Testis (tissue), 3 donors: ENCODE data around the gene PAGR1. TPM values are rescaled to one million over a fixed set of nuclear protein-coding genes. Genes with fewer than 3 reads are reported as not detected.

ENCODE experiments used
- DNase-seq: peaks from one replicate; pipeline ENCODE4 v3.0.0-alpha.2; 2019
- H3K27ac ChIP-seq, 2 donors: fragments of 200-600 bp; sonication (generic); one replicate each; pipeline ENCODE4 v1.5.1; 2019
- H3K27me3 ChIP-seq: fragments of 200-600 bp; sonication (generic); one replicate; pipeline ENCODE4 v1.5.1; 2019
- H3K36me3 ChIP-seq: fragments of 200-600 bp; sonication (generic); one replicate; pipeline ENCODE4 v1.5.1; 2017; ENCODE audit warnings: low read depth; ENCODE audit errors: missing control alignments
- H3K4me1 ChIP-seq: fragments of 200-600 bp; sonication (generic); one replicate; pipeline ENCODE4 v1.5.1; 2019
- H3K4me3 ChIP-seq, 2 donors: fragments of 200-600 bp; sonication (generic); one replicate each; pipeline ENCODE4 v1.5.1; 2017 to 2019
- H3K9me3 ChIP-seq: fragments of 200-600 bp; sonication (generic); one replicate; pipeline ENCODE4 v1.5.1; 2017
- POLR2A ChIP-seq: fragments of 450-650 bp; IDR thresholded peaks from one replicate; pipeline ENCODE4 v1.6.1; 2017; ENCODE audit warnings: antibody characterized with exemption, mild to moderate bottlenecking, moderate library complexity
- WGBS, 2 donors: methylation state at CpG; one replicate each; pipeline ENCODE4 v1.1.5; 2018; 5-methylcytosine and 5-hydroxymethylcytosine counted together
- intact Hi-C: fragments of 100-400 bp; cut with DNase I; formaldehyde crosslinking; loops from one replicate; pipeline ENCODE4 v1.15.1; 2023; ENCODE audit warnings: low total_unique reads
- polyA plus RNA-seq: library from polyadenylated mRNA; stranded (reverse); fragments of 350-450 nt; fragmentation: Illumina TruSeq; extraction: RNeasy Lipid Tissue Mini Kit (QIAGEN cat#74804); gene quantifications from one replicate; pipeline ENCODE4 v1.2.3, GENCODE V29; 2014; ENCODE audit warnings: low read depth, low replicate concordance; ENCODE audit not compliant: insufficient read depth
- total RNA-seq, 2 donors: library from RNA; depleted of rRNA; stranded (reverse); fragments of >200 nt; gene quantifications; one replicate each; pipeline ENCODE4 v1.2.3, GENCODE V29; 2016
- TF ChIP-seq, protein P1 (sequence below), 3 experiments: fragments of 450-650 bp in 2 of 3; fragments of 200-600 bp in 1 of 3; sonication (generic) in 1 of 3; IDR thresholded peaks; one replicate each; pipeline ENCODE4 v1.5.1; 2016 to 2019; ENCODE audit warnings: antibody characterized with exemption in 3 of 3, mild to moderate bottlenecking in 2 of 3, moderate library complexity in 1 of 3

PAGR1 gene
- total and polyA plus RNA-seq, 3 donors from 2014 or later, result 36.1 to 68.4 (median 53.0) TPM

DNA sequence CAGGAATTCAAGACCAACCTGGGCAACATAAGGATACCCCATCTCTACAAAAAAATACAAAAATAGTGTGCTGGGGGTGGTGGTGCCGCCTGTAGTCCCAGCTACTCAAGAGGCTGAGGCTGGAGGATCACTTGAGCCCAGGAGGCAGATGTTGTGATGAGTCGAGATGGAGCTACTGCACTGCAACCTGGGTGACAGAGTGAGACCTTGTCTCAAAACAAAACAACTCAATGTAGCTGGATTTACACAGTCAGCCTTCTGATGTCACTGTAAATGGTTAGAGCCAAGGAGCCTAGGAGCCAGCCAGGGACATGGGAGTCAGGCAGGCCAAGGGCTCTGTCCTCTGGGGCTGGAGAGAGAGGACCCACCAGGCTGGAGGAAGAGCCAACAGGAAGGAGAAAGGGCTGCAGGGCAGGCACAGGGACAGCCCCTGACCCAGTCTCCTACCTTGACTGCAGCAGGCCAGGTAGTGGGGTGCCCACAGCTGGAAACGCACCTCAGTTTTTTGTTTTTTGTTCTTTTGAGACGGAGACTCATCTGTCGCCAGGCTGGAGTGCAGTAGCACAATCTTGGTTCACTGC is 38.7 kb downstream of the PAGR1 start:
- no peak overlapping the region for H3K4me3 ChIP-seq
- H3K27me3 ChIP-seq, result no peaks in the 10 kb centered on the region
- TF ChIP-seq POLR2A, result no peak
- TF ChIP-seq, protein P1, sequence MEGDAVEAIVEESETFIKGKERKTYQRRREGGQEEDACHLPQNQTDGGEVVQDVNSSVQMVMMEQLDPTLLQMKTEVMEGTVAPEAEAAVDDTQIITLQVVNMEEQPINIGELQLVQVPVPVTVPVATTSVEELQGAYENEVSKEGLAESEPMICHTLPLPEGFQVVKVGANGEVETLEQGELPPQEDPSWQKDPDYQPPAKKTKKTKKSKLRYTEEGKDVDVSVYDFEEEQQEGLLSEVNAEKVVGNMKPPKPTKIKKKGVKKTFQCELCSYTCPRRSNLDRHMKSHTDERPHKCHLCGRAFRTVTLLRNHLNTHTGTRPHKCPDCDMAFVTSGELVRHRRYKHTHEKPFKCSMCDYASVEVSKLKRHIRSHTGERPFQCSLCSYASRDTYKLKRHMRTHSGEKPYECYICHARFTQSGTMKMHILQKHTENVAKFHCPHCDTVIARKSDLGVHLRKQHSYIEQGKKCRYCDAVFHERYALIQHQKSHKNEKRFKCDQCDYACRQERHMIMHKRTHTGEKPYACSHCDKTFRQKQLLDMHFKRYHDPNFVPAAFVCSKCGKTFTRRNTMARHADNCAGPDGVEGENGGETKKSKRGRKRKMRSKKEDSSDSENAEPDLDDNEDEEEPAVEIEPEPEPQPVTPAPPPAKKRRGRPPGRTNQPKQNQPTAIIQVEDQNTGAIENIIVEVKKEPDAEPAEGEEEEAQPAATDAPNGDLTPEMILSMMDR (IDR thresholded peaks at IDR 0.05), result no peak
- no peaks in the 10 kb centered on the region for H3K9me3 ChIP-seq
- H3K4me1 ChIP-seq, result peaks cover 4% of the 10 kb centered on the region
- 88 to 89% methylated on average over 5 of the region's 5 CpGs for WGBS, 2 donors
- no peak for DNase-seq
- intact Hi-C loops, result no loop called here
- H3K27ac ChIP-seq, result no peak overlapping the region
- H3K36me3 ChIP-seq, result no peaks in the 10 kb centered on the region

DNA sequence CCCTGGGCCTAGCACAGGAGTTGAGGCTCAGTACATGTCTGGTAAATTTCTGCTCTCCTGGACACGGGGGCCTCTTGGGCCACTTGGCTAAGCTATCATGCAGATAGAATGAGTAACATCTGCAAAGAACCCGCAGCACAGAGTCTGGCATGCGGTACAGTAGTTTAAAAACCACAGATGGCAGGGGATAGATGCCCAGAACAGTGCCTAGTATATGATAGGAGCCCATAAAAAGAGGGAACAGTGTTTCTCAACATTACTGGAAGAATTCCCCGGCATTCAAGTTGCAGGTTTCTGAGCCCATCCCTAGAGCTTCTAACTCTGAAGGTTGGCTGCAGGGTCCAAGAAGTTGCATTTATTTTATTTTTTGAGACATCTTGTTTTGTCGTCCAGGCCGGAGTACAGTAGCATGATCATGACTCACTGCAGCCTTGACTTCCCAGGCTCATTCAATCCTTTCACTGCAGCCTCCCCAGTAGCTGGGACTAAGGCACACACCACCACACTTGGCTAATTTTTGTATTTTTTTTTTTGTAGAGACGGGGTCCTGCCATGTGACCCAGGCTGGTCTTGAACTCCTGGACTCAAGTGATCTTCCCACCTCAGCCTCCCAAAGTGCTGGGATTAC is 41.3 kb downstream of the PAGR1 start:
- TF ChIP-seq POLR2A, result no peak
- Histone ChIP-seq H3K4me1 (peaks cover 8% of the 10 kb centered on the region), H3K4me3 (no peak overlapping the region), H3K36me3 (no peaks in the 10 kb centered on the region), H3K27me3 (no peaks in the 10 kb centered on the region), H3K9me3 (no peaks in the 10 kb centered on the region), H3K27ac (no peak overlapping the region)
- no peak for DNase-seq
- intact Hi-C loops, result no loop called here
- 63 to 75% methylated on average over 7 of the region's 7 CpGs for WGBS, 2 donors

DNA sequence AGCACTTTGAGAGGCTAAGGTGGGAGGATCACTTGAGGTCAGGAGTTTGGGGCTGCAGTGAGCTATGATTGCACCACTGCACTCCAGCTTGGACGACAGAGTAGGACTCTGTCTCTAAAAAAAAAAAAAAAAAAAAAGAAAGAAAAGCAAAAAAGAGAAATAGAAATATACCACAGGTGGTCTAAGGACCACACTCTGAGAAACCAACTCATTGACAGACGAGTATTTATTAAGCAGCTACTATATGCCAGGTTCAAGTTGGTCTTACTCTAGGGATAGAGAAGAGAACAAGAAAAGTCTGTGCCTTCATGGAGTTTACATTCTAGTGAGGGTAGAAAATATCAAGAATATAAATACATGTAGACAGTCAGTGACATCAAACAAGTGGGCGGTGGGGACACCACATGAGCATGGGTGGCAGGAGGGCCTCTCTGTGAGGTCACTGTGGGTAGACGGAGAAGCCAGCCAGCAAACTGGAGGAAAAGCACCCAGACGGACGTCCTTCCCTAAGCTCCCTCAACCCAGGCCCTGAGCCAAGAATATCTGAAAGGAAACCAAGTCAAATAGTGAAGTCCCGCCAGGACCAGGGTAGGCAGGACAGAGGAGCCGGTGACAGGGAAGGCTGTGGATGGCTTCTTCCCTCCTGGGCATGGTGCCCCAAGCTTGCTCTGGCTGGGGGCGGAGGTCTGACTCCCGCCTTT is 42.3 kb downstream of the PAGR1 start:
- DNase-seq, result no peak
- intact Hi-C loops, result no loop called here

DNA sequence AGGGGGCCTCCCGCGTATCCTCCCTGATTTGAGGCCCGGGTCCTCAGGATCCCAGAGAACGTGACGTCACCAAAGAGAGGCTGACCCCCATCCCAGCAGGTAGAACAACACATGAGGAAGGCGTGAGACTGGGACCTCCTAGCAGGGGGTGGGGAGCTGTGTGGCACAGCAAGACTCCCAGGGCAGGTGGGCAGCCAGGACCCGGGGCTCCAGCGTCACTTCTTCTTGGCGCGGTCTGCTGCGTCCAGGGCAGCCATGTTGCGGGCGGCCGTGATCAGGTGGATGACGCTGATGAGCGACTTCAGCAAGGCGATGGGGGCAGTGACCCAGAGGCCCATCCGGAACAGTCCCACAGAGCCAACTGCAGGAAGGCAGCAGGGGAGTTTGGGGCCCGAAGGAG is 43.0 kb downstream of the PAGR1 start:
- Histone ChIP-seq H3K36me3 (no peaks in the 10 kb centered on the region), H3K27me3 (no peaks in the 10 kb centered on the region), H3K9me3 (no peaks in the 10 kb centered on the region), H3K4me1 (peaks cover 12% of the 10 kb centered on the region), H3K4me3 (no peak overlapping the region), H3K27ac (no peak overlapping the region)
- DNase-seq, result no peak
- no peak for TF ChIP-seq POLR2A
- TF ChIP-seq, protein P1 (IDR thresholded peaks at IDR 0.05), result no peak
- 60 to 95% methylated on average over 1 to 18 of the region's 19 CpGs for WGBS, 2 donors
- intact Hi-C loops, result no loop called here

More for the DNA sequence above, 42.3 kb downstream of the PAGR1 start:
- peaks cover 9% of the 10 kb centered on the region for H3K4me1 ChIP-seq
- no peak overlapping the region for H3K4me3 ChIP-seq
- WGBS, 2 donors, result 72 to 75% methylated on average over 10 of the region's 10 CpGs
- no peaks in the 10 kb centered on the region for H3K9me3 ChIP-seq
- TF ChIP-seq, protein P1 (IDR thresholded peaks at IDR 0.05), result no peak
- no peak for TF ChIP-seq POLR2A
- H3K27me3 ChIP-seq, result no peaks in the 10 kb centered on the region
- H3K36me3 ChIP-seq, result no peaks in the 10 kb centered on the region
- H3K27ac ChIP-seq, result no peak overlapping the region

DNA sequence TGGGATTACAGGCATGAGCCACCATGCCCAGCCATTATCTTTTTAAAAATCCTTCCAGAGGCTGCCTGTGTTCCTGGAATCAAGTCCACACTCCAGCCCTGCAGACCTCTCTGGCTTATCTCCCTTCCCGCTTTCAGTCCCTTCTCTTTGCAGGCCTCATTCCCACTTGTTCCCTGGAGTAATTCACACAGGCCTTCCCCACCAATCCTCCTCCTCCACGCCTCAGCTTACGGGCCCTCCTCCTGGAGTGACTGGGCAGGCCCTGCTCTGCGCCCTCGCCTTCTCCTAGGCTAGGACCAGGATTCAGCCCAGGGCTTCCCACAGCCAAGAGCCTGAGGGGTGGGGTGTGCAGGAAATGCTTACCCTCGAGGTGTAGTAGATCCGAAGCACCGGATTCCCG is 44.3 kb downstream of the PAGR1 start:
- no peak overlapping the region for H3K4me3 ChIP-seq
- peaks cover 12% of the 10 kb centered on the region for H3K4me1 ChIP-seq
- no peak overlapping the region for H3K27ac ChIP-seq
- TF ChIP-seq, protein P1 (IDR thresholded peaks at IDR 0.05), result no peak
- TF ChIP-seq POLR2A, result no peak
- DNase-seq, result no peak
- H3K9me3 ChIP-seq, result no peaks in the 10 kb centered on the region
- WGBS, 2 donors, result 82% methylated on average over 9 of the region's 9 CpGs
- H3K36me3 ChIP-seq, result no peaks in the 10 kb centered on the region
- no peaks in the 10 kb centered on the region for H3K27me3 ChIP-seq
- intact Hi-C loops, result no loop called here
